Measurements from ENCODE around the gene PCBD2. TPM values are rescaled to one million over a fixed set of nuclear protein-coding genes. Genes with fewer than 3 reads are reported as not detected.
"Not testable (repeated sequence)": the region's sequence is repeated elsewhere in the genome, so short reads cannot be mapped to it uniquely, and the experiment has no call there.

PCBD2 gene
- total RNA-seq, 4 donors from 2014 or later: 1.8 to 15.1 (median 8.2) TPM

GRCh38 chr5:134976841-134977240 is 71.9 kb downstream of the PCBD2 start:
- peaks cover 0 to 19% of the 10 kb centered on the region in 2 donors for H3K9me3 ChIP-seq
- intact Hi-C loops (cut with DNase I; ENCODE audit: low total_unique reads): no loop called here

DNA sequence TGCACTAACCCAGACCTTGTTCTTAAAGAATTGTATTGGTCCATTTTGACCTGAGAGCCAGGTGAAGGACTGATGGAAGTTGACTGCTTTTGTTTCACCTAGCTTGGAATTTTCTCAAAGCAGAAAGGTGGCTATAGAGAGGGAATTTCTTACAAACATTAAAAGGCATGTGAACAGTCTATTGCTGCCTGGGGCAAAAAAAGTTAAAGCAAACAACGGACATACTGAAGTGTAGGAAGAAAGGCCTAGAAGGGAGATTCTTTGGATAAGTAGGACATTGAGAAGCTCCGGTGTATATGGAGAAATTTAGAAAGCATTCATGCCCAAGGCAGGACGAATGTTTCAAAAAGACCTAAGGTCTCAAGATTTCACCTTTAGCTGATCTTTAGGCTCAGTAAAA is 74.5 kb downstream of the PCBD2 start:
- no peak overlapping the region for H3K27ac ChIP-seq
- no peak for DNase-seq
- H3K27me3 ChIP-seq: no peaks in the 10 kb centered on the region
- intact Hi-C loops (cut with DNase I; ENCODE audit: low total_unique reads): no loop called here
- no peaks in the 10 kb centered on the region for H3K4me1 ChIP-seq
- H3K9me3 ChIP-seq: peaks cover 0 to 21% of the 10 kb centered on the region in 2 donors
- TF ChIP-seq CTCF (IDR thresholded peaks at IDR 0.05) (no peak), POLR2A (IDR thresholded peaks at IDR 0.05) (no peak)
- no peaks in the 10 kb centered on the region for H3K36me3 ChIP-seq
- H3K4me3 ChIP-seq: no peak overlapping the region

More at GRCh38 chr5:134976841-134977240, 71.9 kb downstream of the PCBD2 start:
- no peaks in the 10 kb centered on the region for H3K36me3 ChIP-seq
- no peaks in the 10 kb centered on the region for H3K4me1 ChIP-seq
- TF ChIP-seq POLR2A (IDR thresholded peaks at IDR 0.05): no peak
- no peak for TF ChIP-seq CTCF (IDR thresholded peaks at IDR 0.05)
- DNase-seq: no peak
- no peak overlapping the region for H3K27ac ChIP-seq
- H3K27me3 ChIP-seq: no peaks in the 10 kb centered on the region
- H3K4me3 ChIP-seq: no peak overlapping the region

DNA sequence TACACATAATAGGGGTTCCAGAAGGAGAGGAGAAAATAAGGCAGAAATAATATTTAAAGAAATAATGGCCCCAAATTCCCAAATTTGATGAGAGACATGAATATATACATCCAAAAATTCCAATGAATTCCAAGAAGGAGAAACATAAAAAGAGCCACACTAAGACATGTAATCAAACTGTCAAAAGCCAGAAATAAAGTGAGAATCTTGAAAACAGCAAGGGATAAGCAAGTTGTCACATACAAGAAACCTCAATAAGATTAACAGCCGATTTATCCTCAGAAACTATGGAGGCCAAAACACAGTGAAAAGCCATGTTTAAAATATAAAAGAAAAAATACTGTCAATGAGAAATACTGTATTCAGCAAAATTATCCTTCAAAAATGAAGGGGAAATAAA is 77.3 kb downstream of the PCBD2 start:
- Histone ChIP-seq H3K27ac (no peak overlapping the region), H3K4me1 (no peaks in the 10 kb centered on the region), H3K4me3 (no peak overlapping the region), H3K9me3 (peaks cover 0 to 15% of the 10 kb centered on the region in 2 donors), H3K27me3 (no peaks in the 10 kb centered on the region), H3K36me3 (no peaks in the 10 kb centered on the region)
- intact Hi-C loops (cut with DNase I; ENCODE audit: low total_unique reads): no loop called here
- TF ChIP-seq CTCF (IDR thresholded peaks at IDR 0.05): no peak
- no peak for TF ChIP-seq POLR2A (IDR thresholded peaks at IDR 0.05)
- DNase-seq: no peak

DNA sequence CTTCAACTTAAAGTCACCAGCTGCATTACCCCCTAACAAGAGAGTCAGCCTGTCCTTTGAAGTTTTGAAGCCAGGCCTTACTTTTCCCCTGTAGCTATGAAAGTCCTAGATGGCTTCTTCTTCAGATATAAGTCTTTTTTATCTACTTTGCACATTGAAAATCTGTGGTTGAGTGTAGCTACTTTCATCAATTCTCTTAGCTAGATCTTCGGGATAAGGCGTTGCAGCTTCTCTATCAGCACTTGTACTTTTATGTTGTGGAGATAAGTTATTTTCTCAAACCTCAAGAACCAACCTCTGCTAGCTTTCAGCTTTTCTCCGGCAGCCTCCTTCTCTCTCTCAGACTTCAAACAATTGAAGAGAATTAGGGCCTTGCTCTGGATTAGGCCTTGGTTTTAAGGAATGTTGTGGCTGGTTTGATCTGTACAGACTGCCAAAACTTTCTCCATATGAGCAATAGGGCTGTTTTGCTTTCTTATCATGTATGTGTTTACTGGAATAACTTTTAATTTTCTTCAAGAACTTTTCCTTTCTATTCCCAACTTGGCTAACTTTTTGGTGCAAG is 84.4 kb downstream of the PCBD2 start:
- no peak for DNase-seq
- Histone ChIP-seq H3K4me3 (no peak overlapping the region), H3K27me3 (no peaks in the 10 kb centered on the region), H3K4me1 (no peaks in the 10 kb centered on the region), H3K9me3 (no peaks in the 10 kb centered on the region), H3K27ac (no peak overlapping the region), H3K36me3 (no peaks in the 10 kb centered on the region)
- intact Hi-C loops (cut with DNase I; ENCODE audit: low total_unique reads): no loop called here
- no peak for TF ChIP-seq POLR2A (IDR thresholded peaks at IDR 0.05)
- no peak for TF ChIP-seq CTCF (IDR thresholded peaks at IDR 0.05)

GRCh38 chr5:134990183-134990582 is 85.3 kb downstream of the PCBD2 start:
- H3K27ac ChIP-seq; H3K4me3 ChIP-seq; H3K9me3 ChIP-seq; intact Hi-C loops (cut with DNase I; ENCODE audit: low total_unique reads); H3K27me3 ChIP-seq; H3K36me3 ChIP-seq; H3K4me1 ChIP-seq; DNase-seq: not testable (repeated sequence)

DNA sequence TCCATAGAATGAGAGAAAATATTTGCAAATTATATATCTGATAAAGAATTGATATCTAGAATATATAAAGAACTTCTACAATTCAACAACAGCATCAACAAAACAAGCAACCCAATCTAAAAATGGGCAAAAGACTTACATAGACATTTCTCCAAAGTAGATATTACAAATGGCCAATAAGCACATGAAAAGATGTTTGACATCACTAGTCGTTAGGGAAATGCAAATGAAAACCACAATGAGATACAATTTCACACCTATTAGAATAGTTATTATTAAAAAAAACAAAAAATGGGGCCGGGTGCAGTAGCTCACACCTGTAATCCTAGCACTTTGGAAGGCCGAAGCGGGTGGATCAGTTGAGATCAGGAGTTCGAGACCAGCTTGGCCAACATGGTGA is 87.2 kb downstream of the PCBD2 start:
- no peaks in the 10 kb centered on the region for H3K36me3 ChIP-seq
- no peak overlapping the region for H3K4me3 ChIP-seq
- TF ChIP-seq CTCF (IDR thresholded peaks at IDR 0.05) (no peak), POLR2A (IDR thresholded peaks at IDR 0.05) (no peak)
- H3K27ac ChIP-seq: no peak overlapping the region
- no peaks in the 10 kb centered on the region for H3K27me3 ChIP-seq
- DNase-seq: no peak
- H3K4me1 ChIP-seq: no peaks in the 10 kb centered on the region
- intact Hi-C loops (cut with DNase I; ENCODE audit: low total_unique reads): no loop called here
- no peaks in the 10 kb centered on the region for H3K9me3 ChIP-seq
